ENCODE results near the gene DYNC1H1.
"Not testable (repeated sequence)": the region's sequence is repeated elsewhere in the genome, so short reads cannot be mapped to it uniquely, and the experiment has no call there.

Gene DYNC1H1

GRCh38 chr14:101970830-101971400, 6.5 kb downstream of the DYNC1H1 start:
- no peak overlapping the region for H2AFZ ChIP-seq
- no peak overlapping the region for H3K4me2 ChIP-seq (ENCODE audit: low read length)
- H3K27ac ChIP-seq: no peak overlapping the region
- no peaks in the 10 kb centered on the region for H3K36me3 ChIP-seq (ENCODE audit: control insufficient read depth, insufficient read depth, low read length)
- H3K4me3 ChIP-seq (ENCODE audit: low read depth, low read length): no peak overlapping the region
- no peaks in the 10 kb centered on the region for H3K9me3 ChIP-seq (ENCODE audit: control insufficient read depth, low read length)
- peaks cover 6% of the 10 kb centered on the region for H3K4me1 ChIP-seq
- H3K9ac ChIP-seq: no peak overlapping the region
- no peaks in the 10 kb centered on the region for H3K27me3 ChIP-seq (ENCODE audit: control insufficient read depth, insufficient read depth, low read length)
- peaks cover 69% of the 10 kb centered on the region for H3K79me2 ChIP-seq
- TF ChIP-seq CTCF (IDR thresholded peaks at IDR 0.05): no peak

- not testable (repeated sequence) for H2AFZ ChIP-seq; H3K4me1 ChIP-seq; H3K4me3 ChIP-seq (ENCODE audit: low read depth, low read length); H3K9me3 ChIP-seq (ENCODE audit: control insufficient read depth, low read length); H3K4me2 ChIP-seq (ENCODE audit: low read length); H3K27ac ChIP-seq; H3K36me3 ChIP-seq (ENCODE audit: control insufficient read depth, insufficient read depth, low read length); H3K9ac ChIP-seq; H3K27me3 ChIP-seq (ENCODE audit: control insufficient read depth, insufficient read depth, low read length)
- peaks cover 69% of the 10 kb centered on the region for H3K79me2 ChIP-seq
These were observed 7.1 kb downstream of the DYNC1H1 start for GRCh38 chr14:101971458-101971857.

- H3K4me3 ChIP-seq (ENCODE audit: low read depth, low read length): no peak overlapping the region
- H2AFZ ChIP-seq: no peak overlapping the region
These were observed 7.9 kb downstream of the DYNC1H1 start for GRCh38 chr14:101972126-101972866.

GRCh38 chr14:101973356-101973755, 9.0 kb downstream of the DYNC1H1 start:
- Histone ChIP-seq H3K4me3 (ENCODE audit: low read depth, low read length) (no peak overlapping the region), H3K9ac (no peak overlapping the region), H3K36me3 (ENCODE audit: control insufficient read depth, insufficient read depth, low read length) (no peaks in the 10 kb centered on the region), H3K9me3 (ENCODE audit: control insufficient read depth, low read length) (no peaks in the 10 kb centered on the region), H3K4me1 (peaks cover 4% of the 10 kb centered on the region), H2AFZ (no peak overlapping the region), H3K4me2 (ENCODE audit: low read length) (no peak overlapping the region), H3K27ac (no peak overlapping the region), H3K27me3 (ENCODE audit: control insufficient read depth, insufficient read depth, low read length) (no peaks in the 10 kb centered on the region), H3K79me2 (peaks cover 59% of the 10 kb centered on the region)
- TF ChIP-seq CTCF (IDR thresholded peaks at IDR 0.05): no peak

More at GRCh38 chr14:101972126-101972866, 7.9 kb downstream of the DYNC1H1 start:
- Histone ChIP-seq H3K36me3 (ENCODE audit: control insufficient read depth, insufficient read depth, low read length) (no peaks in the 10 kb centered on the region), H3K79me2 (peaks cover 69% of the 10 kb centered on the region), H3K4me1 (peaks cover 4% of the 10 kb centered on the region), H3K4me2 (ENCODE audit: low read length) (no peak overlapping the region), H3K27ac (no peak overlapping the region), H3K9ac (no peak overlapping the region), H3K27me3 (ENCODE audit: control insufficient read depth, insufficient read depth, low read length) (no peaks in the 10 kb centered on the region), H3K9me3 (ENCODE audit: control insufficient read depth, low read length) (no peaks in the 10 kb centered on the region)
- TF ChIP-seq CTCF (IDR thresholded peaks at IDR 0.05): no peak

GRCh38 chr14:101975231-101975630, 10.9 kb downstream of the DYNC1H1 start:
- Histone ChIP-seq H2AFZ (no peak overlapping the region), H3K27me3 (ENCODE audit: control insufficient read depth, insufficient read depth, low read length) (no peaks in the 10 kb centered on the region), H3K4me2 (ENCODE audit: low read length) (no peak overlapping the region), H3K27ac (no peak overlapping the region), H3K4me3 (ENCODE audit: low read depth, low read length) (no peak overlapping the region), H3K4me1 (peaks cover 4% of the 10 kb centered on the region), H3K79me2 (peaks cover 45% of the 10 kb centered on the region), H3K36me3 (ENCODE audit: control insufficient read depth, insufficient read depth, low read length) (no peaks in the 10 kb centered on the region), H3K9me3 (ENCODE audit: control insufficient read depth, low read length) (no peaks in the 10 kb centered on the region), H3K9ac (no peak overlapping the region)
- TF ChIP-seq CTCF (IDR thresholded peaks at IDR 0.05): no peak
